ENCODE measurements around the gene SPRYD3. TPM values are rescaled to one million over a fixed set of nuclear protein-coding genes. Genes with fewer than 3 reads are reported as not detected.

The SPRYD3 gene
- total RNA-seq, 1 donor = 26.8 TPM

DNA sequence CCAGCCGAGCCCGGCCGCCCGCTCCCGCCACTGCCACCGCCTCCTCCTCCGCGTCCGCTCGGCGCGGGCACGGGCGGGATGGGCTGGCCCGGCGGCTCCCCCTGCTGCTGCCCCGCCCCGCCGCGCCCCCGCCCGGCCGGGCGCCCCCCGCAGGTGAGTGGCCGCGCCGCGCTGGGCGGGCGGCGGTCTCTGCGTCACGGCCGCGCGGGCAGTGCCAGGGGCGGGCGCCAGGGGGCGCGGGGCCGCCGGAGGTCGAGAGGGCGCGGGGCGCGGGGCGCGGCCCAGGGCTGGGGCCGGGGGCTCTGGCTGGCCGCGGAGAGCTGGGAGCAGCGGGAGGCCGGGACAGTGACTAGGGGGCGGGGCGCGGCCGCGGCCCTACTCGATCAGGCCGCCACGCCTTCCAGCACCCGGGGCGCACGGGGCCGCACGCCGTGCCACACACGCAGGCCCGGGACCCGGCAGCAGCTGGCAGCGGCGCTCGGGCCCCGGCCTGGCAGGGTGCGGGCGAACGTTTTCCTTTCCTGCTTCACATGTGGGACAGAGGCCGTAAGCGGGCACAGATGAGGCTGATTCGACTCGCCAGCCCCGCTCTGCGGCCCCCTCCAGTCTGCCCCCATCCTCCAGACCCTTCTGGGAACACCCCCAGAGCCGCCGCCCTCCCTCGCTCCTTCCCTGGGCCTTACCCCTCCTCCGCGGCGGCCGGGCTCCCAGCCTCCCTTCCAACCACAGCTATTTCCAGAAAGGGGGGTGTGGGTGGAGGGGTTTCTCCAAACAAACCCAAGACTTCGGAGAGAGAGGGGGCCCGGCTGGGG lies 31.8 kb downstream of the SPRYD3 start:
- Histone ChIP-seq H2AFZ (ENCODE audit: low read length) (peak overlapping the region; percentile 58), H3K4me1 (ENCODE audit: insufficient read depth, low read length) (peaks cover 62% of the 10 kb centered on the region)
- DNase-seq (ENCODE audit: insufficient read length, low spot score, missing footprints) = peak; percentile 99

DNA sequence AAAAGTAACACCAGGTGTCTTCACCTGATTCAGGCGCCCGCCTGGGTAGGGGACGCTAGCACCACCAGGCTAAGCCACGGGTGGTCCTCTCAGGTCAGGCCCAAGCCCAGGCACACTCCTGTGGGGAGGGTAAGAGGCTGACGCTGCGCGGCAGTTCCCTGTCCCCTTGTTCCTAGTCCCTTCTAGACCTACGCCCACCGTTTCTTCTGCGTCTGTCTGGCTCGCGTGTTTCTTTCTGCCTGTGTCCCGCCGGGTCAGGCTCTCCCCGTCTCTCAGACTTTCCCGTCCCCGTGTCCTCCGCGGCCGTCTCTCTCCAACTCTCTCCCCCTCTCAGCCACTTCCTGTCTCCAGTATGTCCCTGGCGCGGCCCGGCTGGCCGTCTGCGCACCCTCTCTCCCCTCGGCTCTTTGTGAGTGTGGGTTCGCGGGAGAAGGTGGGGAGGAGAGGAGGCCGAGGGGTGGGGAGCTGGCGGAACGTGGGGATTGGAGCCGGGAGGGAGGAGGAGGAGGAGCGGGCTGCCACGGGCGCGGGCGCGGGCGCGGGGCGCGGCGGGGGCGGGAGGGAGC lies 32.5 kb downstream of the SPRYD3 start:
- peaks cover 55% of the 10 kb centered on the region for H3K4me1 ChIP-seq (ENCODE audit: insufficient read depth, low read length)
- H3K4me3 ChIP-seq (ENCODE audit: insufficient read depth, low read length) = peak overlapping the region; percentile 85
- peak; percentile 87 for DNase-seq (ENCODE audit: insufficient read length, low spot score, missing footprints)
- peaks cover 6% of the 10 kb centered on the region for H3K36me3 ChIP-seq (ENCODE audit: insufficient read depth, low read length)
- peak overlapping the region; percentile 99 for H3K4me2 ChIP-seq (ENCODE audit: insufficient read depth, low read length)
- no peaks in the 10 kb centered on the region for H3K27me3 ChIP-seq (ENCODE audit: insufficient read depth, low read length)
- peaks cover 30% of the 10 kb centered on the region for H3K79me2 ChIP-seq (ENCODE audit: insufficient read depth, low read length)
- H3K9me3 ChIP-seq (ENCODE audit: low read depth, low read length) = no peaks in the 10 kb centered on the region
- H3K27ac ChIP-seq (ENCODE audit: low read depth, low read length) = peak overlapping the region; percentile 89
- TF ChIP-seq, protein P1, sequence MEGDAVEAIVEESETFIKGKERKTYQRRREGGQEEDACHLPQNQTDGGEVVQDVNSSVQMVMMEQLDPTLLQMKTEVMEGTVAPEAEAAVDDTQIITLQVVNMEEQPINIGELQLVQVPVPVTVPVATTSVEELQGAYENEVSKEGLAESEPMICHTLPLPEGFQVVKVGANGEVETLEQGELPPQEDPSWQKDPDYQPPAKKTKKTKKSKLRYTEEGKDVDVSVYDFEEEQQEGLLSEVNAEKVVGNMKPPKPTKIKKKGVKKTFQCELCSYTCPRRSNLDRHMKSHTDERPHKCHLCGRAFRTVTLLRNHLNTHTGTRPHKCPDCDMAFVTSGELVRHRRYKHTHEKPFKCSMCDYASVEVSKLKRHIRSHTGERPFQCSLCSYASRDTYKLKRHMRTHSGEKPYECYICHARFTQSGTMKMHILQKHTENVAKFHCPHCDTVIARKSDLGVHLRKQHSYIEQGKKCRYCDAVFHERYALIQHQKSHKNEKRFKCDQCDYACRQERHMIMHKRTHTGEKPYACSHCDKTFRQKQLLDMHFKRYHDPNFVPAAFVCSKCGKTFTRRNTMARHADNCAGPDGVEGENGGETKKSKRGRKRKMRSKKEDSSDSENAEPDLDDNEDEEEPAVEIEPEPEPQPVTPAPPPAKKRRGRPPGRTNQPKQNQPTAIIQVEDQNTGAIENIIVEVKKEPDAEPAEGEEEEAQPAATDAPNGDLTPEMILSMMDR (IDR thresholded peaks at IDR 0.05; ENCODE audit: extremely low read depth, low read depth, low read length) = no peak
- peak overlapping the region; percentile 78 for H2AFZ ChIP-seq (ENCODE audit: low read length)
- no peaks in the 10 kb centered on the region for H4K20me1 ChIP-seq (ENCODE audit: insufficient read depth, low read length)

More for the DNA sequence above, 31.8 kb downstream of the SPRYD3 start:
- H4K20me1 ChIP-seq (ENCODE audit: insufficient read depth, low read length) = no peaks in the 10 kb centered on the region
- H3K27ac ChIP-seq (ENCODE audit: low read depth, low read length) = peak overlapping the region; percentile 82
- TF ChIP-seq, protein P1 (IDR thresholded peaks at IDR 0.05; ENCODE audit: extremely low read depth, low read depth, low read length) = no peak
- peaks cover 10% of the 10 kb centered on the region for H3K36me3 ChIP-seq (ENCODE audit: insufficient read depth, low read length)
- H3K4me2 ChIP-seq (ENCODE audit: insufficient read depth, low read length) = peak overlapping the region; percentile 73
- H3K79me2 ChIP-seq (ENCODE audit: insufficient read depth, low read length) = peaks cover 36% of the 10 kb centered on the region
- H3K9me3 ChIP-seq (ENCODE audit: low read depth, low read length) = no peaks in the 10 kb centered on the region
- peak overlapping the region; percentile 85 for H3K4me3 ChIP-seq (ENCODE audit: insufficient read depth, low read length)
- H3K27me3 ChIP-seq (ENCODE audit: insufficient read depth, low read length) = no peaks in the 10 kb centered on the region

DNA sequence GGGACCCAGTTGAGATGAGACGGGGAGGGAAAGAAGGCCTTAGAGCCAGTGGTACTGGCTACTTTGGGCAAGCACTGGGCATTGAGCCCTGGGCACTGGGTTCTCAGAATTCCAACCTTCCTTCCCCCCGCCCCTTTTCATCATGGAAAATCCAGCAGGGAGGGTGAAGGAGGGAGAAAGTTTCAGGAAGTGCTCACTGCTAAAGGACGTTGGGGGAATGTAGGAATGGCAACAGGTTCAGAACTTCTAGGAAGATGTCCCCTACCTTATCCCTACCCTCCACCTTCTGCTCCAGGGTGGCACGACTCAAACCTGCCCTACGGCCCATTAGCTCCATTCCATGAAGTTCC lies 33.5 kb downstream of the SPRYD3 start:
- Histone ChIP-seq H3K9me3 (ENCODE audit: low read depth, low read length) (no peaks in the 10 kb centered on the region), H3K4me2 (ENCODE audit: insufficient read depth, low read length) (peak overlapping the region; percentile 99), H4K20me1 (ENCODE audit: insufficient read depth, low read length) (no peaks in the 10 kb centered on the region), H3K79me2 (ENCODE audit: insufficient read depth, low read length) (peaks cover 19% of the 10 kb centered on the region), H3K4me1 (ENCODE audit: insufficient read depth, low read length) (peaks cover 44% of the 10 kb centered on the region), H2AFZ (ENCODE audit: low read length) (peak overlapping the region; percentile 59), H3K27ac (ENCODE audit: low read depth, low read length) (peak overlapping the region; percentile 89), H3K4me3 (ENCODE audit: insufficient read depth, low read length) (peak overlapping the region; percentile 85), H3K27me3 (ENCODE audit: insufficient read depth, low read length) (no peaks in the 10 kb centered on the region), H3K36me3 (ENCODE audit: insufficient read depth, low read length) (peaks cover 10% of the 10 kb centered on the region)
- TF ChIP-seq, protein P1 (IDR thresholded peaks at IDR 0.05; ENCODE audit: extremely low read depth, low read depth, low read length) = no peak
- peak; percentile 85 for DNase-seq (ENCODE audit: insufficient read length, low spot score, missing footprints)

All from osteoblast (primary cell).